GM12891 (cell line): ENCODE measurements around the gene FBXL15.

Source experiments
- POLR2A ChIP-seq: IDR thresholded peaks from 2 replicates; pipeline ENCODE4 v1.6.1; 2011; ENCODE audit warnings: low read depth, low read length, control low read depth
- POLR2AphosphoS5 ChIP-seq: IDR thresholded peaks from 2 replicates; pipeline ENCODE4 v1.6.1; 2011; ENCODE audit warnings: low read depth, low read length, control low read depth
- SPI1 ChIP-seq: IDR thresholded peaks from 2 replicates; pipeline ENCODE4 v1.6.1; 2011; ENCODE audit warnings: low read depth, low read length, control low read depth
- TAF1 ChIP-seq: IDR thresholded peaks from 2 replicates; pipeline ENCODE4 v1.6.1; 2011; ENCODE audit warnings: low read depth, low read length, control low read depth

DNA sequence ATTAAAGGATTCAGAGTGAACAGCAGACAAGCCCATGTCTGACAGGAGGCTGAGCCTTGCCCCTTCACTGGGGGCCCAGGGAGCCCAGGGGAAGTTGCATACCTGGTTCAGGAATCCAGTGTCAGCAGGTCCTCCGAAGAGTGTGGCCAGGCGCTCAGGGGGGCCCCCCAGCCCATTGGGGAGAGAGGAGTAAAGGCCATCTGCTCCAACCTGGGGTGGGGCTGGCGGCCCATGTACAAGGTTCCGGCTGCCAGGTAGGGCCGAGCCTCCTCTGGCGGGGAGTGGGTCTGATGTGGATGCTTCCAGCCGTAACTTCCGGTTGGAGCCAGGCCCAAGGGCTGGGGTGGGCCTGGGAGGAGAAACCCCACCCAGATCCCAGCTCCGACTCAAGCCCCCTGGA lies 4.4 kb upstream of the FBXL15 start:
- TF ChIP-seq POLR2A (no peak), SPI1 (no peak), POLR2AphosphoS5 (no peak), TAF1 (no peak)
